OCI-LY1 (cell line): Measurements from ENCODE around the gene TMEM200A.

ENCODE experiments used
- CTCF ChIP-seq: fragments of 200-600 bp; sonication (generic), shearing (Covaris generic); IDR thresholded peaks from 2 replicates; pipeline ENCODE4 v1.5.1; 2017; ENCODE audit warnings: mild to moderate bottlenecking, antibody characterized with exemption, low read length, moderate library complexity, mixed read lengths
- EZH2 ChIP-seq: fragments of 200-600 bp; sonication (generic), shearing (Covaris generic); IDR thresholded peaks from 2 replicates; pipeline ENCODE4 v1.8.0; 2017; ENCODE audit warnings: borderline replicate concordance, mixed run types, mild to moderate bottlenecking, antibody characterized with exemption, low read length, moderate library complexity, mixed read lengths

GRCh38 chr6:130320908-130321307 lies 44.9 kb upstream of the TMEM200A start:
- no peak for TF ChIP-seq CTCF
- TF ChIP-seq EZH2: no peak
